Measurements from ENCODE around the gene DHTKD1.

Gene DHTKD1

GRCh38 chr10:12027539-12027938, 41.2 kb upstream of the DHTKD1 start:
- H3K27ac ChIP-seq (ENCODE audit: low read depth, low read length): no peak overlapping the region
- no peak overlapping the region for H4K8ac ChIP-seq (ENCODE audit: low read depth, low read length)
- no peaks in the 10 kb centered on the region for H3K36me3 ChIP-seq (ENCODE audit: control insufficient read depth, insufficient read depth, low read length)
- H3K4me2 ChIP-seq (ENCODE audit: low read length): no peak overlapping the region
- no peaks in the 10 kb centered on the region for H3K4me1 ChIP-seq (ENCODE audit: control insufficient read depth, low read depth, low read length)
- no peak for DNase-seq
- no peak overlapping the region for H3K18ac ChIP-seq (ENCODE audit: low read length)
- H3K4me3 ChIP-seq (ENCODE audit: low read length): no peak overlapping the region
- H3K4ac ChIP-seq (ENCODE audit: low read depth, low read length): no peak overlapping the region
- no peak overlapping the region for H3K9ac ChIP-seq (ENCODE audit: low read length)
- no peak overlapping the region for H3K56ac ChIP-seq (ENCODE audit: low read length)
- no CpG with 5 or more reads among the region's 2 CpGs for WGBS (ENCODE audit: extremely low coverage, insufficient coverage, low lambda C conversion rate)
- no peak overlapping the region for H3K23ac ChIP-seq (ENCODE audit: low read length)
- no peak overlapping the region for H2AK5ac ChIP-seq (ENCODE audit: low read length)
- no peak overlapping the region for H2BK5ac ChIP-seq (ENCODE audit: low read length)
- no peak overlapping the region for H2BK120ac ChIP-seq (ENCODE audit: low read depth, low read length)
- no peaks in the 10 kb centered on the region for H3K27me3 ChIP-seq (ENCODE audit: insufficient read depth, low read length, poor library complexity)
- no peak overlapping the region for H4K5ac ChIP-seq (ENCODE audit: low read length)
- H3K79me1 ChIP-seq (ENCODE audit: low read length): peaks cover 5% of the 10 kb centered on the region
- H2BK15ac ChIP-seq (replicated peaks; ENCODE audit: low read depth): no peak overlapping the region
- peaks cover 10% of the 10 kb centered on the region for H3K79me2 ChIP-seq (ENCODE audit: control insufficient read depth, insufficient read depth, low read length)

GRCh38 chr10:12031404-12031803, 37.4 kb upstream of the DHTKD1 start:
- H3K4ac ChIP-seq (ENCODE audit: low read depth, low read length): no peak overlapping the region
- H3K79me2 ChIP-seq (ENCODE audit: control insufficient read depth, insufficient read depth, low read length): peaks cover 8% of the 10 kb centered on the region
- H3K4me1 ChIP-seq (ENCODE audit: control insufficient read depth, low read depth, low read length): no peaks in the 10 kb centered on the region
- no peak overlapping the region for H2BK120ac ChIP-seq (ENCODE audit: low read depth, low read length)
- WGBS (ENCODE audit: extremely low coverage, insufficient coverage, low lambda C conversion rate): no CpG with 5 or more reads among the region's 4 CpGs
- DNase-seq: no peak
- H2BK15ac ChIP-seq (replicated peaks; ENCODE audit: low read depth): no peak overlapping the region
- no peak overlapping the region for H4K8ac ChIP-seq (ENCODE audit: low read depth, low read length)
- peaks cover 2% of the 10 kb centered on the region for H3K36me3 ChIP-seq (ENCODE audit: control insufficient read depth, insufficient read depth, low read length)
- H3K4me3 ChIP-seq (ENCODE audit: low read length): no peak overlapping the region
- no peaks in the 10 kb centered on the region for H3K27me3 ChIP-seq (ENCODE audit: insufficient read depth, low read length, poor library complexity)
- H4K5ac ChIP-seq (ENCODE audit: low read length): no peak overlapping the region
- no peak overlapping the region for H3K23ac ChIP-seq (ENCODE audit: low read length)
- H3K9ac ChIP-seq (ENCODE audit: low read length): no peak overlapping the region
- H3K18ac ChIP-seq (ENCODE audit: low read length): no peak overlapping the region
- H3K27ac ChIP-seq (ENCODE audit: low read depth, low read length): no peak overlapping the region
- no peak overlapping the region for H2BK5ac ChIP-seq (ENCODE audit: low read length)
- H2AK5ac ChIP-seq (ENCODE audit: low read length): no peak overlapping the region
- no peak overlapping the region for H3K4me2 ChIP-seq (ENCODE audit: low read length)
- peaks cover 5% of the 10 kb centered on the region for H3K79me1 ChIP-seq (ENCODE audit: low read length)
- H3K56ac ChIP-seq (ENCODE audit: low read length): no peak overlapping the region

GRCh38 chr10:12036073-12036655, 32.6 kb upstream of the DHTKD1 start:
- Histone ChIP-seq H3K27ac (ENCODE audit: low read depth, low read length) (no peak overlapping the region), H4K5ac (ENCODE audit: low read length) (no peak overlapping the region), H2BK5ac (ENCODE audit: low read length) (no peak overlapping the region), H3K56ac (ENCODE audit: low read length) (no peak overlapping the region), H3K79me1 (ENCODE audit: low read length) (peaks cover 4% of the 10 kb centered on the region), H2BK15ac (replicated peaks; ENCODE audit: low read depth) (no peak overlapping the region), H3K36me3 (ENCODE audit: control insufficient read depth, insufficient read depth, low read length) (peaks cover 2% of the 10 kb centered on the region), H3K27me3 (ENCODE audit: insufficient read depth, low read length, poor library complexity) (no peaks in the 10 kb centered on the region), H2AK5ac (ENCODE audit: low read length) (no peak overlapping the region), H3K23ac (ENCODE audit: low read length) (no peak overlapping the region), H3K18ac (ENCODE audit: low read length) (no peak overlapping the region), H4K8ac (ENCODE audit: low read depth, low read length) (no peak overlapping the region), H3K4me3 (ENCODE audit: low read length) (no peak overlapping the region), H2BK120ac (ENCODE audit: low read depth, low read length) (no peak overlapping the region), H3K4me2 (ENCODE audit: low read length) (no peak overlapping the region), H3K79me2 (ENCODE audit: control insufficient read depth, insufficient read depth, low read length) (peaks cover 31% of the 10 kb centered on the region), H3K4ac (ENCODE audit: low read depth, low read length) (no peak overlapping the region), H3K9ac (ENCODE audit: low read length) (no peak overlapping the region), H3K4me1 (ENCODE audit: control insufficient read depth, low read depth, low read length) (no peaks in the 10 kb centered on the region)
- DNase-seq: no peak
- WGBS (ENCODE audit: extremely low coverage, insufficient coverage, low lambda C conversion rate): no CpG with 5 or more reads among the region's 3 CpGs

- Histone ChIP-seq H3K18ac (ENCODE audit: low read length) (peak overlapping the region; percentile 75), H3K36me3 (ENCODE audit: control insufficient read depth, insufficient read depth, low read length) (no peaks in the 10 kb centered on the region), H3K4me2 (ENCODE audit: low read length) (peak overlapping the region; percentile 79), H3K4me3 (ENCODE audit: low read length) (peak overlapping the region; percentile 88), H3K27me3 (ENCODE audit: insufficient read depth, low read length, poor library complexity) (no peaks in the 10 kb centered on the region), H4K5ac (ENCODE audit: low read length) (no peak overlapping the region), H3K27ac (ENCODE audit: low read depth, low read length) (peak overlapping the region; percentile 84), H3K4me1 (ENCODE audit: control insufficient read depth, low read depth, low read length) (no peaks in the 10 kb centered on the region), H3K4ac (ENCODE audit: low read depth, low read length) (peak overlapping the region; percentile 82), H3K9ac (ENCODE audit: low read length) (peak overlapping the region; percentile 95), H2BK5ac (ENCODE audit: low read length) (peak overlapping the region; percentile 51), H3K79me2 (ENCODE audit: control insufficient read depth, insufficient read depth, low read length) (peaks cover 33% of the 10 kb centered on the region), H3K79me1 (ENCODE audit: low read length) (no peaks in the 10 kb centered on the region), H2BK15ac (replicated peaks; ENCODE audit: low read depth) (no peak overlapping the region), H3K23ac (ENCODE audit: low read length) (peak overlapping the region; percentile 72), H3K56ac (ENCODE audit: low read length) (peak overlapping the region; percentile 98), H2BK120ac (ENCODE audit: low read depth, low read length) (no peak overlapping the region), H4K8ac (ENCODE audit: low read depth, low read length) (no peak overlapping the region), H2AK5ac (ENCODE audit: low read length) (no peak overlapping the region)
- WGBS (ENCODE audit: extremely low coverage, insufficient coverage, low lambda C conversion rate): no CpG with 5 or more reads among the region's 26 CpGs
- DNase-seq: peak; percentile 60
Observed at GRCh38 chr10:12041766-12042408, 26.9 kb upstream of the DHTKD1 start.

GRCh38 chr10:12042409-12042796, 26.4 kb upstream of the DHTKD1 start:
- Histone ChIP-seq H3K27ac (ENCODE audit: low read depth, low read length) (peak overlapping the region; percentile 84), H3K56ac (ENCODE audit: low read length) (peak overlapping the region; percentile 98)

More at GRCh38 chr10:12042409-12042796, 26.4 kb upstream of the DHTKD1 start:
- Histone ChIP-seq H2BK5ac (ENCODE audit: low read length) (peak overlapping the region; percentile 71), H3K9ac (ENCODE audit: low read length) (peak overlapping the region; percentile 95), H3K23ac (ENCODE audit: low read length) (peak overlapping the region; percentile 48), H4K5ac (ENCODE audit: low read length) (no peak overlapping the region), H3K4me2 (ENCODE audit: low read length) (no peak overlapping the region), H3K36me3 (ENCODE audit: control insufficient read depth, insufficient read depth, low read length) (no peaks in the 10 kb centered on the region), H3K79me1 (ENCODE audit: low read length) (no peaks in the 10 kb centered on the region), H2AK5ac (ENCODE audit: low read length) (no peak overlapping the region), H3K4ac (ENCODE audit: low read depth, low read length) (peak overlapping the region; percentile 82), H2BK15ac (replicated peaks; ENCODE audit: low read depth) (peak overlapping the region; percentile 4), H3K18ac (ENCODE audit: low read length) (peak overlapping the region; percentile 75), H3K4me1 (ENCODE audit: control insufficient read depth, low read depth, low read length) (no peaks in the 10 kb centered on the region), H3K79me2 (ENCODE audit: control insufficient read depth, insufficient read depth, low read length) (peaks cover 31% of the 10 kb centered on the region), H3K4me3 (ENCODE audit: low read length) (peak overlapping the region; percentile 88), H2BK120ac (ENCODE audit: low read depth, low read length) (no peak overlapping the region), H3K27me3 (ENCODE audit: insufficient read depth, low read length, poor library complexity) (no peaks in the 10 kb centered on the region), H4K8ac (ENCODE audit: low read depth, low read length) (no peak overlapping the region)
- DNase-seq: no peak
- no CpG with 5 or more reads among the region's 31 CpGs for WGBS (ENCODE audit: extremely low coverage, insufficient coverage, low lambda C conversion rate)

Measured in mesendoderm (in vitro differentiated cells).